T-helper 2 cell treated with Interferon-gamma antibody and Interleukin-4, amounts not matched to agents 100 ng/mL and 5 ng/mL, for 36 hours (primary cell): Measurements from ENCODE around the gene HOXC9. TPM values are rescaled to one million over a fixed set of nuclear protein-coding genes. Genes with fewer than 3 reads are reported as not detected.

Experiments used
- intact Hi-C: fragments of 100-400 bp; cut with micrococcal nuclease; formaldehyde crosslinking; loops from one replicate; pipeline ENCODE4 v1.15.1; 2023
- total RNA-seq: library from RNA; stranded (reverse); gene quantifications from 2 replicates; pipeline ENCODE4 v1.2.3, GENCODE V29; 2022

HOXC9 gene
- total RNA-seq, 1 donor from 2014 or later, result not detected

- intact Hi-C loops, result loop anchor here (5.0 kb wide), 2 partner anchors 36 to 44 kb away; partner anchors contain the start of genes HOXC12 and HOXC5
These were observed 3.4 kb upstream of the HOXC9 start for GRCh38 chr12:53996240-53997203.

GRCh38 chr12:53997204-53998109 lies 2.5 kb upstream of the HOXC9 start:
- intact Hi-C loops, result loop anchor here (5.0 kb wide), 2 partner anchors 35 to 45 kb away; partner anchors contain the start of genes HOXC12 and HOXC5

- intact Hi-C loops, result loop anchor here (5.0 kb wide), 2 partner anchors 34 to 46 kb away; partner anchors contain the start of genes HOXC12 and HOXC5
These were observed 1.7 kb upstream of the HOXC9 start for GRCh38 chr12:53998110-53998899.

- intact Hi-C loops, result loop anchor here (5.0 kb wide), 2 partner anchors 33 to 47 kb away; partner anchors contain the start of genes HOXC12 and HOXC5
These were observed 1.1 kb upstream of the HOXC9 start for GRCh38 chr12:53998900-53999236.

GRCh38 chr12:53999559-54000115 lies 324 bp upstream of the HOXC9 start:
- intact Hi-C loops, result loop anchor here (5.0 kb wide), 2 partner anchors 33 to 47 kb away; partner anchors contain the start of genes HOXC12 and HOXC5

- intact Hi-C loops, result loop anchor here (2.0 kb wide), 1 partner anchor 17 kb away; the partner anchor contains the start of gene HOXC10
These were observed 1.6 kb downstream of the HOXC9 start for GRCh38 chr12:54001283-54002187.

DNA sequence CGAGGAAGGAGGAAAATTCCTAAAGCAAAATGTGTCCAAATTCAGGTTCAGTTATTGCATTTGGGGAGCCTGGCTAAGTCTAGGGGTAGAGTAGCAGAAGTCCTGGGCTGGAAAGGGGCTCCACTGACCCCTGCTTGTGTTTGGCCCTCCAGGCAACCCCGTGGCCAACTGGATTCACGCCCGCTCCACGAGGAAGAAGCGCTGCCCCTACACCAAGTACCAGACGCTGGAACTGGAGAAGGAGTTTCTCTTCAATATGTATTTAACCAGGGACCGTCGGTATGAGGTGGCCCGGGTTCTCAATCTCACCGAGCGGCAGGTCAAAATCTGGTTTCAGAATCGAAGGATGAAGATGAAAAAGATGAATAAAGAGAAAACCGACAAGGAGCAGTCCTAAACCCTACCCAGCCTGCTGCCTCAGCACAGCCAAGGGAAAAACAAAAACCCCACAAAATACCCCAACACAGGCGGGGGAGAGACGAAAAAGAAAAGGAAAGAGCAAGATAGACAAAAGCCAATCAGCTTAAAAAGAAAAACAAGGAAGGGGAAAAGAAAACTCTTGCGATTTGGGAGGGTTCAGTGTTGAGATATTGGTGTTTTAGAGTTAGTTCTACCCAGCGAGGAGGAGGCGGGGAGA lies 2.4 kb downstream of the HOXC9 start:
- intact Hi-C loops, result loop anchor here (2.0 kb wide), 1 partner anchor 18 kb away; the partner anchor contains the start of gene HOXC10

DNA sequence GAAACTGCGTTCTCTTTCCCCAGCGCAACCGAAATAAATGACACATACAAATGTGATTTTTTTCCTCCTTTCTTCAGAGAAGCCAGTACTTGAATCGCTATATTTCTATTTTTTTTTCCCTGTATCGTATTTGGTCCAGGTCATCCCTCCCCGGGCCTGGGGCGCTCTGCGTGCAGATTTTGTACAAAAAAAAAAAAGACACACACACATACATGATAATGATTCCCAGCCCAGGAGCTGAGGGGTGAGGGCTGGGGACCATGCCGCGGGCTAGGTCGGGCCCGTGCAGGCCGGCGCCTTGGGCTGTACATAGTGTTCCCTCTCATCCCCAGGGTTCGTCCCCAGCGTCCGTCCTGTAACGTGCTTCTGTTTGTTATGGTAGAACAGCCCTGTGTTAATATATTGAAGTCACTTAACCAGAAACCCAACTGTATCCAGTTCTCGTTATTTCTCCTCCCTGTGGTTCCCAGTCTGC lies 3.0 kb downstream of the HOXC9 start:
- intact Hi-C loops, result loop anchor here (2.0 kb wide), 1 partner anchor 18 kb away; the partner anchor contains the start of gene HOXC10

- intact Hi-C loops, result loop anchor here (2.0 kb wide), 1 partner anchor 19 kb away; the partner anchor contains the start of gene HOXC10
These were observed 3.7 kb downstream of the HOXC9 start for GRCh38 chr12:54003625-54004024.

DNA sequence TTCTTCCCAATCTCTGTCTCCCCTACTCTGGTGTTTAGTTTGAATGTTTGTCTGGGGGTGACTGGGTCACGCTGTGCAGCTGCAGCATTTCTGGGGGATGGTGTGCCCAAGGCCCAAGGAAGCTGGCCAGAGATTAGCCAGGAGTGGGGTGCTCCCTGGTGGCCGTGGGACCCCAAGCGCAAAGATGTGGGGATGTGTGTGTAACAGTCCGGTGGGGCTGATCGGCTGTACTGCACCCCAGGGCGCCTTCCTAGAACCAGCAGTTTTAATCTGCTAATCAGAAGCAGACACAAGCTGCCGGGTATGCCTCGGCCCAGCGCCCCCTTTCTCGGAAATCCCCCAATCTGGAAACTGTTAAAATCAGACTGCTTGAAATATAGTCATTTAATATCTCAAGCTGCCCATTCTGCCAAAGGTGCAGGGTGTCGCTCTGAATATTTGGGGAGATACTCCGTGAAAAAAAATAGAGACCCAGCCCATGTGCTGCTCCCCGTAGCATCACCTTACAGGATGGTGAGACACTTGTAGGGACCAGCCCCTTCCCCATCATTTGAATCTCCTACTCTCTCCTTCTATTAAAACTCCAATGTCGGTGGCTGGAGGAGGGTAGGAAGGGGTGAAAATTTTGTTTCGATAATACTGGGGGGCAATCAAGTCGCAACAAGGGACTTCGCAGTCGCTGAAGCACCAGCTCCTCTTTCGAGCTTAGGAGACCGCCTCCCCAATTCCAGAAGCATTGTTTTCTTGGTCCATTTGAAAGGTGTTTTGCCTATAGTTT lies 4.3 kb downstream of the HOXC9 start:
- intact Hi-C loops, result no loop called here

GRCh38 chr12:54004841-54005530 lies 5.0 kb downstream of the HOXC9 start:
- intact Hi-C loops, result no loop called here

GRCh38 chr12:54005531-54005852 lies 5.5 kb downstream of the HOXC9 start:
- intact Hi-C loops, result no loop called here

DNA sequence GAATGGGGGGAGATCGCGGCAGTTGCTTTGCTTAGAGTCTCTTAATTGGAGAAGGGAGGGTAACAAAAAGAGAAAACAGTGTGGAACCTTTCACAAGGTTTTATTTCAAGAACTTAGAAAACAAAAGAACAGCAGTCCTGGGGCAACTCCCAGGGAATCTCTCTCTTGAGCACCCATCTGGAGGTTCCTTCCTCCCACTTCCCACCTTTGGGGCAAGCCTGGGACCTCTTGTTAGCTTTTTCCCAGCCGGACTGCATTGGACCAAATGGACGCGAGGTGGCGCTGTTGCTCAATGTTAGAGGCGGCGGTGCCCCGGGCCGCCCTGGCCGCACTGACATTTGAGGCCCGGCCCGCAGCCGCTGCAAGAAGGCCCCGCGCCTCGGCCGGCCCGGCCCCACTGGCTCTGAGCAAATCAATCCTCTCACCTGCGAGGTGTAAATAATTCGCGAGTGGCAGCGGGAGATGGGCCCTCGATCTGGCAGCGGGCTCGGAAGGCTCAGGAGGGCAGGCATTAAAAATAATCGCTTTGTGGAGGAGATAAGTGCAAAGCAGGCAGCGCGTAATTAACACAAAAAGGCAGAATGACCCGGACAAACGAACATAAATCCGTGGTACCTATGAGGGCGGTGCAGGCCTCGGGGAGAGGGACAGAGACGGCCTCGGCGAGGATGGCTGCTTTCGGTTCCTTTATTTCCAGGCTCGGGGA lies 6.0 kb downstream of the HOXC9 start:
- intact Hi-C loops, result loop anchor here (1.0 kb wide), 3 partner anchors 185 to 202 kb away; no protein-coding TSS in a partner anchor

GRCh38 chr12:54006559-54007220 lies 6.7 kb downstream of the HOXC9 start:
- intact Hi-C loops, result loop anchor here (1.0 kb wide), 3 partner anchors 185 to 202 kb away; no protein-coding TSS in a partner anchor

GRCh38 chr12:54007538-54008259 lies 7.7 kb downstream of the HOXC9 start:
- intact Hi-C loops, result no loop called here
